NCI-H82 treated with DMSO at 0.1 percent for 48 hours (cell line): ENCODE measurements around the gene PREX1.
"Not testable (repeated sequence)": the region's sequence is repeated elsewhere in the genome, so short reads cannot be mapped to it uniquely, and the experiment has no call there.

Experiments
- DNase-seq: peaks from one replicate; lab custom pipeline; 2025; ENCODE audit not compliant: unreplicated experiment; lab: John Stamatoyannopoulos, UW

Gene PREX1

DNA sequence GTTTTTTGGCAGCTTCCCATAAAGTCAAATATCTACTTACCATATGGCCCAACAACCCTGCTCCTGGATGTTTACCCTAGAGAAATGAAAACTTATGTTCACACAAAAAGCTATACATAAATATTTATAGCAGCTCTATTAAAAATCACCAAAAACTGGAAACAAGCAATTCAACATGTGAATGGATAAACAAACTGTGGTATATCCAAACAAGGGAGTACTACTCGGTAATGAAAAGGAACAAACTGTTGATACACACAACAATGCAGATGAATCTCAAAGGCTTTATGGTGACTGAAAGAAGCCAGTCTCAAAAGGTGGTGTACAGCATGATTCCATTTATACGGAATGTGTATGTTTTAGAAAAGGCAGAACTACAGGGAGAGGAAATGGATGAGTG is 48.4 kb downstream of the PREX1 start:
- DNase-seq: no peak

DNA sequence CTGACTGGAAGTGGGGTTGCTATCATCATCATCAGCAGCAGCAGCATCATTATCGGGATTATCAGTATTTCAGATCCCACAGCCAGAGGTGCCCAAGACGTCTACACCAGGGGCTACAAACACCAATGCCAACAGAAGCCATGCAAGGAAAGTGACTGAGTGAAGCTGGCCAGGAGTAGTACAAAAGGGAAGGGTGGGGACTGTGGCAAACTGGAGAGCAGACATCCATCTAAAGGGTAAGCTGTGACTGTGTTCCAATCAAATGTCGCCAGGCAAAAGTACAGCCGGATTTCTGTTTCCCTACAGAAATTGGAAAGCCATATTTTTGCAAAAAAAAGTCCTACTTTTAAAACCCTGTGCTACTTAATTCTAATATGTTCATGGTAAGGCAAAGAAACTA is 50.0 kb downstream of the PREX1 start:
- no peak for DNase-seq

DNA sequence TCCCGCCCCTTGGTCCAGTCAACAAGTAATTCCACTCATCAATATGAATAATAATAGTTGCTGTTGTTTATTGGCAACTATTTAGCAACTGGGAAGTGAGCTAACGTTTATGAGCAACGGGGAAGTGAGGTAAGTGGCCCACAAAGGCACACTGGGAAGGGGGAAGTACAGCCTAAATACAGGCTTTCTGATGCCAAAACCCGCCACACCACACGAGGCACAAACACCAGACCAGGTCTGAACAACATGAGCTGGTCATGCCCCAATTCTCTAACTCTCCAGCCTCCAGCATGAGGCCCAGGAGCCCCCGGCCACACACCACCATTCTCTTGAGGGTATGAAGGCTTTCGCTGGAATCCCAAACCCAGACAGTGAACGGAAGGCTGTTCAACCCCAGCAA is 50.8 kb downstream of the PREX1 start:
- DNase-seq: no peak

GRCh38 chr20:48776306-48776705 is 51.5 kb downstream of the PREX1 start:
- DNase-seq: no peak

DNA sequence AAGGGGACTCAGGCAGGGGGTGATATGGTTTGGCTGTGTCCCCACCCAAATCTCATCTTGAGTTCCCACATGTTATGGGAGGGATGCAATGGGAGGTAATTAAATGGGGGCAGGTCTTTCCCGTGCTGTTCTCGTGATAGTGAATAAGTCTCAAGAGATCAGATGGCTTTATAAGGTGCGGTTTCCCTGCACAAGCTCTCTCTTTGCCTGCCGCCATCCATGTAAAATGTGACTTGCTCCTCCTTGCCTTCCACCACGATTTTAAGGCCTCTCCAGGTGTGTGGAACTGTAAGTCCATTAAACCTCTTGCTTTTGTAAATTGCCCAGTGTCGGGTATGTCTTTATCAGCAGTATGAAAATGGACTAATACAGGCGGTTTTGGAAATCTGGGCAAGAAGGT is 52.3 kb downstream of the PREX1 start:
- DNase-seq: not testable (repeated sequence)

GRCh38 chr20:48774696-48775095 is 53.1 kb downstream of the PREX1 start:
- DNase-seq: no peak

DNA sequence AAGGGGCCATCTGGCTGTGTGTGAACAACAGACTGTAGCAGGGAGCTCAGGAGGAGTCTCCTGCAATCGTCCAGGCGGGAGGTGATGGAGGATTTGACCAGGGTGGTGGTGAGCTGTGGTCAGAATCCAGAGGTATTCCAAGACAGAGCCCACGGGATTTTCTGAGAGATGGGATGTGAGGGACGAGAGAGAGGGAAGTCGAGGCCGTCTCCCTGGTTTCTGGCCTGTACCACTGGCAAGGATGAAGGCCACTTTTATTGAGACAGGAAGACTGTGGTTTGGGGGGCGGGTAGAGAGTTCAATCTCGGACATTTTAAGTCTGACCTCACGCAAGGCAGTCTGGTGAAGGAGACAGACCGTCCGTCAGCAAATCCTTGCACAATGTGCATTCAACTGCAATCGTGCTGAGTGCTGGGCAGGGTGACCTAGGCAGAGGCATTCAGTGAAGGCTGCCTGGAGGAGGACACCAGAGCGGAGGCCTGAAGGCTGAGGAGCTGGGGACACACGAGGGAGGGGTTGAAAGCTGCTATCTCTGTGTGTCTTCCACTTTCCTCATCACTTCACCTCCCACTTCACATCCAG is 53.9 kb downstream of the PREX1 start:
- DNase-seq: no peak

DNA sequence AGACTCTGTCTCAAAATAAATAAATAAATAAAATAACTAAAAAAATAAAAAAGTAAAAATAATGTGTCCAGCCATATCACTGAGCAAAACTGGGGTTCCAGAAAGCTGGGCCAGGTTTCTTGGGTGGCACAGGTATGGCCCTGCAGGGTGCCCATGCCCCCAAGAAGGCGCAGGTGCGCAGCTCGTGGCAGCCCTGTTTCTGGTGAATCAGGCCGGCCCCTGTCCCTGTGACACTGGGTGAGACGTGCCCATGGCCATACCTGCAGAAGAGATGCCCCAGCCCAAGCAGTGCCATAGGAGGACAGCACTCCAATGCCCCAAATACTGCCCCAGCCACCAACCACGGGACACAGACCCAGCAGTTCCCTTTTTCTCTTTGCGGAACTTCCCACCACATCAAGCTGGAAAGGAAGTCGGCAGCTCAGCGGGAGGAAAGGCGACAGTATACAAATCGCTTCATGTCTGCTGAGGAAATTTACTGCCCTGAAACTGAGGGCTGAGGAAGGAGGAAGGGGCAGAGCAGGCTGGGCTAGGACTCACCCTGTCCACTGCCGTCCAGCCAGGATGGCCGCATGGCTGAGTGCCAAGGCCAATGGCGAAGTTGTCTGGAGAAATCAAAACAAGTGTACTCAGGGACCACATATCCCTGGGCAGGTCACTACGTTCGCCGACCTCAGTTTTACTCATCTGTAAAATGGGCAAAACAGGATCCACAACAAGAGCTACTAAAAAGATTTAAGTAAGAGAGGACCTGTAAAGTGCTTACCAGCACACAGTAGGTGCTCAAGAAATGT is 55.4 kb downstream of the PREX1 start:
- no peak for DNase-seq

DNA sequence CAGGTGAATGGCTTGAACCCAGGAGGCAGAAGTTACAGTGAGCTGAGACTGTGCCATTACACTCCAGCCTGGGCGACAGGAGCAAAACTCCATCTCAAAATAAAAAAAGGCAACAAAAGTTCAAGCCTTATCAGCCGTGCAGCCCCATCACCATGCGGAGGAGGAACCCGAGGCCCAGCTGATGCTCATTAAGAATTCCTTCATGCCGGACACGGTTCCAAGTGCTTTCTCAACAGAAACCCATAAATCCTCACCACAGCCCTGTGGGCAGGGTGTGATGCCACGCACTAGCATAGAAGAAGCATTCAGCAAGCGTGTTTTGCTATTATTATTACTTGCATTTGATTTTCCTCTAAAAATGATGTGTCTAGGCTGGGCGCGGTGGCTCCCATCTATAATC is 56.3 kb downstream of the PREX1 start:
- DNase-seq: no peak

DNA sequence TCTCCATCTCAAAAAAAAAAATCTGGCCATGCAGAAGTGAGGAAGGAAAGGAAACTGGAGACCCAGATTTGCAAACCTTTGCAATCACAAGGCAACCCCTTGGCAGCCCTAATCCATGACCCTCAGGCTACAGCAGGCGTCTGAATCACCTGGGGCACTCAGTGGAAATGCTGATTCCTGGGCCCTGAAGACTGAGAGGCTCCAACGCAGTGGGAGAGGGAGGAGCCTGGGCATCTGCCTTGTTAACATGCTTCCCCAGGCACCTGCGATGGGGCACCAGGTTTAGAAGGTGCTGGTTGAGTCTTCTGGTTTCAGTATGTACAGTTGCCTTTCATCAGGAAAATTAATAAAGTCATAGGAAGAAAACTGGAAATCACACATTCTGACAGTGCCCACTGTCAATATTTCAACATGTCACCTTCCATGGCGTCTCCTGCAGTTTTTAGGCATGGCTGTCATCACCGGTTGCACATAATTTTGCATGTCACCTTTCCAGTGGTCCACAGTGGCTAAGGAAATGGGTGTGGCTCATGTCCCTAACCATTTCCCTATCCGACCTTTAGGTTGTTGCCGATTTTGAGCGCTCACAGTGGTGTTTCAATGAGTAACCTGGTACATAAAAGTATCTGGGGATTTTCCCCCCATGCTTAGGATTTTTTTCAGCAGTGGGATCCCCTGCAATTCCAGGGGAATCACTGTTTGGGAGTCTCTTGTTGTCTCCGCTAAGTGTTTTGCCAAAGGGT is 56.9 kb downstream of the PREX1 start:
- DNase-seq: no peak

- no peak for DNase-seq
Measured at GRCh38 chr20:48769069-48769983, 58.5 kb downstream of the PREX1 start.

GRCh38 chr20:48766961-48767960 is 60.5 kb downstream of the PREX1 start:
- no peak for DNase-seq

DNA sequence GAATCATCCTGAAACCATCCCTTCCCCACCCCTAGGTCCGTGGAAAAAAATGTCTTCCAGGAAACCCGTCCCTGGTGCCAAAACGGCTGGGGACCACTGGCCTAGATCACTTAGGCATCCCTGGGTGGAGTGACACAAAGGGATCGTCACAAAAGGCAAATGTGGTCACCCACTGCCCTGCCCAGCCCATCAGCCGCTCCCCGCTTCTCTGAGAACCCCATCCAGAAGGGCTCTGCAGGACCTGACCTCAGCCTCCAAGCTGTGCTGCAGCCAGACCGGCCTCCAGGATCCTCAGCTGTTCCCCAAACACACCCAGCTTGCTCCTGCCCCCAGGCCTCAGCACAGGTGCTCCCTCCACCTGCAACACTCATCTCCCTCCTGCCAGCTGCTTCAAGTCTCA is 61.6 kb downstream of the PREX1 start:
- no peak for DNase-seq

GRCh38 chr20:48765359-48765758 is 62.4 kb downstream of the PREX1 start:
- DNase-seq: no peak

DNA sequence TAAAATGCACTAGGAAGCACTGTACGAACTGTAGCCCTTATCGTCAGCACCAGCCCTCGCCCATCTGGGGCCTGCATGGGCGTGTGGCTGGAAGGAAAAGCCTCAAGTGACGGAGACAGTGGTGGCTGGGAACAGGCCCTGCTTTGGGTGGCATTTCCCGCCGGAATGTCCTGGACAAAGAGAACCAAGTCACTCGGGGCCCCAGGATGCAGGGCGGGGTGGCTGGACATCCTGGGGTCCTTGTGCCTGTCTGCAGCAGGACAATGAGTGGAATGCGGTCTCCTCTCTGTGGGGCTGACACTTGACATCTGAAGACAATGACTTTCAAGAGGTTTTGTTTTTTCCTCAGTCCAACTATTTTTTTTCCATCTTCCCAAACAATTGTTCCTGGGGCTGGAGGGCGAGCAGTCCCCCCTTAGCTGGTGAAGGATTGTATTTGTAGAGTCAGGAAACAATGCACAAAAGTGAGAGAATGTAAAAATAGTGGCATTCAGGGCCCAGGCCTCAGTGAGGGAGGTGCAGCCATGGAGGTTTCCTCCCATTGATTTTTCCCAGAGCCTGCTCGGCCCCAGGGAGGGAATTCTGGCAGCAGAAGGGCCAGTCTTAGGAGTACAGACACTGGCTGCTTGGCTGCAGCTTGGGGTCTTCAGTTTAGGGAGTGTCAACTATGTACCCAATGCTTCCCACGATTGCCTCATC is 64.4 kb downstream of the PREX1 start:
- DNase-seq: no peak

- DNase-seq: no peak
Measured at GRCh38 chr20:48761874-48762273, 65.9 kb downstream of the PREX1 start.

- DNase-seq: no peak
Measured at GRCh38 chr20:48761023-48761785, 66.6 kb downstream of the PREX1 start.

GRCh38 chr20:48760403-48760983 is 67.3 kb downstream of the PREX1 start:
- DNase-seq: no peak
